22Rv1 (cell line): ENCODE measurements around the gene XRCC2.
"Not testable (repeated sequence)": the region's sequence is repeated elsewhere in the genome, so short reads cannot be mapped to it uniquely, and the experiment has no call there.

Source experiments
- H3K27ac ChIP-seq: fragments of 450-650 bp; 2 replicates; pipeline ENCODE4 v1.5.1; 2017
- ZFX ChIP-seq: fragments of 450-650 bp; IDR thresholded peaks from 2 replicates; pipeline ENCODE4 v1.6.1; 2017; ENCODE audit warnings: antibody characterized with exemption, borderline replicate concordance
- TF ChIP-seq, protein P1 (sequence below): fragments of 450-650 bp; IDR thresholded peaks from 2 replicates; pipeline ENCODE4 v1.5.1; 2017; ENCODE audit warnings: mild to moderate bottlenecking

The XRCC2 gene

DNA sequence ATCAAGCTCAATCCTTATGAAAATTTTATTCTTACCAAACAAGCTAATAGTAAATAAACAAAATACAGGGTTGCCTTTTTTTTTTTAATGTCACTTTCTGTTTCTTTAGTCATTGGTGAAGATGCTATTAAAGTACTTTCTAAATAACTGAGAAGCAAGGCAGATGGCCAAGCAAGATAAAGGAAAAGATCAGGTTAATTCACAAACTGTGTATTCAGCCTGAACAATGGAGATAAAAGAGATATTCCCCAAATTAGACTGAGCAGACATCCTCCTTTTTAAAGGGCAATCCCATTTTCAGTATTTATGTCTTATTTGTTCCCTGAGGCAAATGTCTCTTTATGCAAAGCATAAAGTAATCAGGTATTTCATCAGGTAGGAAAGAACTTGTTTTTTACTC, 23.1 kb upstream of the XRCC2 start:
- H3K27ac ChIP-seq: peak overlapping the region; percentile 47
- TF ChIP-seq, protein P1, sequence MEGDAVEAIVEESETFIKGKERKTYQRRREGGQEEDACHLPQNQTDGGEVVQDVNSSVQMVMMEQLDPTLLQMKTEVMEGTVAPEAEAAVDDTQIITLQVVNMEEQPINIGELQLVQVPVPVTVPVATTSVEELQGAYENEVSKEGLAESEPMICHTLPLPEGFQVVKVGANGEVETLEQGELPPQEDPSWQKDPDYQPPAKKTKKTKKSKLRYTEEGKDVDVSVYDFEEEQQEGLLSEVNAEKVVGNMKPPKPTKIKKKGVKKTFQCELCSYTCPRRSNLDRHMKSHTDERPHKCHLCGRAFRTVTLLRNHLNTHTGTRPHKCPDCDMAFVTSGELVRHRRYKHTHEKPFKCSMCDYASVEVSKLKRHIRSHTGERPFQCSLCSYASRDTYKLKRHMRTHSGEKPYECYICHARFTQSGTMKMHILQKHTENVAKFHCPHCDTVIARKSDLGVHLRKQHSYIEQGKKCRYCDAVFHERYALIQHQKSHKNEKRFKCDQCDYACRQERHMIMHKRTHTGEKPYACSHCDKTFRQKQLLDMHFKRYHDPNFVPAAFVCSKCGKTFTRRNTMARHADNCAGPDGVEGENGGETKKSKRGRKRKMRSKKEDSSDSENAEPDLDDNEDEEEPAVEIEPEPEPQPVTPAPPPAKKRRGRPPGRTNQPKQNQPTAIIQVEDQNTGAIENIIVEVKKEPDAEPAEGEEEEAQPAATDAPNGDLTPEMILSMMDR: no peak
- no peak for TF ChIP-seq ZFX

DNA sequence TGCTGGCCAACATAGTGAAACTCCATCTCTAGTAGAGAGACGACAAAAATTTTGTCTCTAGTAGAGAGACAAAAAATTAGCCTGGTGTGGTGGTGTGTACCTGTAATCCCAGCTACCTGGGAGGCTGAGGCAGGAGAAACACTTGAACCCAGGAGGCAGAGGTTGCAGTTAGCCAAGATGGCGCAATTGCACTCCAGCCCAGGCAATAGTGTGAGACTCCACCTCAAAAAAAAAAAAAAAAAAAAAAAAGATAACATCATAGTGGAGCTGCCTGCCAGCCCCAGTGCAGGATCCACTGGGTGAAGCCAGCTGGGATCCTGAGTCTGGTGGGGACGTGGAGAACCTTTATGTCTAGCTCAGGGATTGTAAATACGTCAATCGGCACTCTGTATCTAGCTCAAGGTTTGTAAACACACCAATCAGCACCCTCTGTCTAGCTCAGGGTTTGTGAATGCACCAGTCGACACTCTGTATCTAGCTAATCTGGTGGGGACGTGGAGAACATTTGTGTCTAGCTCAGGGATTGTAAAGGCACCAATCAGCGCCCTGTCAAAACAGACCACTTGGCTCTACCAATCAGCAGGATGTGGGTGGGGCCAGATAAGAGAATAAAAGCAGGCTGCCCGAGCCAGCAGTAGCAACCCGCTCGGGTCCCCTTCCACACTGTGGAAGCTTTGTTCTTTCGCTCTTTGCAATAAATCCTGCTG, 21.5 kb upstream of the XRCC2 start:
- TF ChIP-seq, protein P1: 0 out of 2 replicates have a peak, but pooled peaks have one; percentile 7
- not testable (repeated sequence) for H3K27ac ChIP-seq

DNA sequence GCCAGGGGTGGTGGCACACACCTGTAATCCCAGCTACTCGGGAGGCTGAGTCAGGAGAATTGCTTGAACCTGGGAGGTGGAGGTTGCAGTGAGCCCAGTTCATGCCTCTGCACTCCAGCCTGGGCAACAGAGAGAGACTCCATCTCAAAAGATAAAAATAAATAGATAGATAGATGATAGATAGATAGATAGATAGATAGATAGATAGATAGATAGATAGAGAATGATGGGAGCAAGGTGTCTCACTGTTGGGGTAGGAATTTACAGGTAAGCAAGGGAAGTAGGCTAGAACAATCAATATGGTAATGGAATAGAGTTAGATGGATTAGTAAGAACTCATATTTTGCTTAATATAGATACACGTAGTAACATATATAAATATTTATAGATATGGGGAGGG, 16.3 kb upstream of the XRCC2 start:
- not testable (repeated sequence) for H3K27ac ChIP-seq

DNA sequence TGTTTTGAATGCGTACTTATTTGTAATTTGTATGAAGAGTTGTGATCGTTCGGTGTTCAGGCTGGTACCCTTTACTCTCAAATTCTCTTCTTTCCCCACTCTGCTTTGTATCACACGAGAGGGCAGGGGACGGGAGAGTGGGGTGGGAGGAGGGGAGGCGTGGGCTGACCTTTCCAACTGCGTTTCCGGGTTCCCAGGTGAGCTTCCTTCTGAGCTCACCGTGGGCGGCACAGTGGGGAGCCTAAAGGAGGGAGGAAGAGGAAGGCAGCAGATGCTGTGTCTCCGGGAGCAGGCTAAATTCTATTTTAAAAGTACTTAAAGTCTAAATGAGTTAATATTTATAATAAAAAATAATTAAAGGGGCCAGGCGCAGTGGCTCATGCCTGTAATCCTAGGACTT, 7.4 kb upstream of the XRCC2 start:
- TF ChIP-seq, protein P1: no peak
- TF ChIP-seq ZFX: no peak
- no peak overlapping the region for H3K27ac ChIP-seq

DNA sequence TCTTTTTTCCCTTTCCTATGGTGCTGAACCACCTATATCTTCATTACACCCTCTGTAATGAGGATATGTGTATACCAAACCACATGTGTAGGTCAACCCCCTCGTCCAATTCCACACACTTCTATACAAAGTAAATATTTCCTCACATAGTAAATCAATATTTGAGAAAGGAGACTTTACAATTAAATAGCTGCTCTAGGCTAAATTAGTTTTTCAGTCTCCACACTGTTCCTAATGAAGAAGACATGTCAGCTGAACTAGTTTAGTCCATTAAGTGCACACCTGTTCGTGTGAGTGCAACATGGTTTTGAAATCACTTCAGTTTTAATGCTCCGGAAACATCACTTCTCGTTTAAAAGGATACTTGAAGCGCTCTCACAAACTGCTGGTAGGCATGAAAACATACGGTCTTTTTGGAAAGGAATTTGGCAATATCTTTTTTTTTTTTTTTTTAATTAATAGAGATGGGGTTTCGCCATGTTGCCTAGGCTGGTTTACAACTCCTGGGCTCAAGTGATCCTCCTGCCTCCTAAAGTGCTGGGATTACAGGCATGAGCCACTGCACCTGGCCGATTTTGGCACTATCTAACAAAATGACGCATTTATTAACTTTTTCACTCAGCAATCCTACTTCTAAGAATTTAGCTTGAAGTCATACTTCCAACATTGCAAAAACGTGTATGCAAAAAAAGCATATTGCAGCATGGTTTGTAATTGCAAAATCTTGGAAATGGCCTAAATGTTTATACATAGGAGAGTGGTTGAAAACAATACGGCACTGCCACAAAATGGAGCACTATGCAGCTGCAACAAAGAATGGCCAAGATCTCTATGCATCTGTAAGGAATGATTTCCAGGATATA, 2.1 kb upstream of the XRCC2 start:
- peak overlapping the region; percentile 83 for H3K27ac ChIP-seq
- TF ChIP-seq, protein P1: no peak
- TF ChIP-seq ZFX: no peak

DNA sequence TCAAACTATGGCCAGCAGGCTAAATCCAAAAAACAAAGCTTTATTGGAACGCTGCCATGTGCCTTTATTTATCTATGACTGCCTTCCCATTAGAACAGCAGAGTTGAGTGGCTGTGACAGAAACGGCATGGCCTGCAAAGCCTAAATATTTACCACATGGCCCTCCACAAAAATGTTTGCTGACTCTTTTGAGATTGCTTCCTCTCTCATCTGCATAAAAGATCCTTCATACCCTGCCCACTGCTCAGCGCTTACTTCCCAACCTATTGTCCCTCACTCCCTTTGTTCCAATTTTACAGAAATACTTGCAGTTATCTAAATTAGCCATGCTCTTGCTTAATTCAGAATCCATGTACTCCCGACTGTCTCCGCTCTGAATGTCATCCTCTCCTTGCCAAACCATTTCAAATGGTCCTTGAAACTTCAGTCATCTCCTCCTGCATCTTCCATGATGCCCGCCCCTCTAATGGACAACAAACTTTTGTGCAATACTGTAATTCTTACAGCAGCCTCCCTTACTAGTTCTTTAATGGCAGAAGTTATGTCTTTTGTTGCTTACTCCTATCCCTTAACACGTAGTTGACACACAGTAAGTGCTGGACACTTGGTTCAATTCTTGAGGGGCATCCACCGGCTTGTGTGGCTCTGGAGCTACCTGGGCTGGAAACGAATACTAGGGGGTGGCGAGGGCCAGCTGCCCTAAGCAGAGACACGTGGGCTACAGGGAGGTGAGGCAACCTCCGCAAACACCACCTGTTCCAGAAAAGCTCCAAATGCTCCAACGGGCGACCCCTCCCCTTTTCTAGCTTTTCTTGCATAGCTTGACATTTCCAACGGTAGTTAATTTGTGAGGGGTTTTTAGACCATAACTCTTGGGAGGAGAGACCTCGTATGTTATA, 832 bp downstream of the XRCC2 start:
- H3K27ac ChIP-seq: peak overlapping the region; percentile 83

DNA sequence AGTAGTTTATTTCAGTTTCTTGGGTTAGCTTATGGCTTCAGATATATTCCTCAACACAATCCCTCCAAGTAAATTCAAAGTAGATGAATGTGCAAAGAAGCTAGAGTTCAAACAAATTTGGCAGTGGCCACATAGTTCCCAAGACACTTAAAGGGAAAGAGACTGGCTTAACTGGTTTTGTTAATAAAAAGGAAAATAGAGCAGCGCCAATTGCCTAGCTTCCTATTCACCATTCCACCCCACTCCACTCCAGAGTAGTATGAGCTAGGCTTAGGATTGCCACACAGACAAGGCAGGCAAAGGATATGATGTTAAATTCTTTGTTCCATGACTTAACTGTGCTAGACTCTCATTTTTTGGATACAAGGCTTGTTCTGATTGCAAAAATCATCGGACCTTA, 2.0 kb downstream of the XRCC2 start:
- TF ChIP-seq, protein P1: no peak
- no peak for TF ChIP-seq ZFX
- H3K27ac ChIP-seq: no peak overlapping the region

More for the DNA sequence above, 832 bp downstream of the XRCC2 start:
- TF ChIP-seq, protein P1: no peak
- no peak for TF ChIP-seq ZFX
